HG03064 (cell line): Measurements from ENCODE around the gene HKDC1.
"Not testable (repeated sequence)": the region's sequence is repeated elsewhere in the genome, so short reads cannot be mapped to it uniquely, and the experiment has no call there.

Experiments used
- ATAC-seq: cut with Tn5 transposase; IDR thresholded peaks from one replicate; pipeline ENCODE4 v1.9.1; 2021; ENCODE audit warnings: low read depth; ENCODE audit not compliant: unreplicated experiment

Gene HKDC1

GRCh38 chr10:69276503-69276902 lies 56.4 kb downstream of the HKDC1 start:
- ATAC-seq, result no peak

GRCh38 chr10:69278446-69278963 lies 58.4 kb downstream of the HKDC1 start, which contains the start of gene HK1:
TSS of gene HK1 (plus strand) at chr10:69278496.
- no peak for ATAC-seq

GRCh38 chr10:69279110-69279509 lies 59.0 kb downstream of the HKDC1 start:
- no peak for ATAC-seq

- no peak for ATAC-seq
These were observed 61.6 kb downstream of the HKDC1 start for GRCh38 chr10:69281507-69282413.

- not testable (repeated sequence) for ATAC-seq
These were observed 64.3 kb downstream of the HKDC1 start for GRCh38 chr10:69284402-69284801.

- ATAC-seq, result no peak
These were observed 65.6 kb downstream of the HKDC1 start for GRCh38 chr10:69285699-69286098.

- no peak for ATAC-seq
These were observed 67.0 kb downstream of the HKDC1 start for GRCh38 chr10:69287181-69287580.

GRCh38 chr10:69290993-69291392 lies 70.9 kb downstream of the HKDC1 start:
- no peak for ATAC-seq

- no peak for ATAC-seq
These were observed 72.3 kb downstream of the HKDC1 start for GRCh38 chr10:69292459-69292858.

GRCh38 chr10:69295027-69295636 lies 75.0 kb downstream of the HKDC1 start:
- no peak for ATAC-seq

GRCh38 chr10:69303632-69304051 lies 83.5 kb downstream of the HKDC1 start:
- no peak for ATAC-seq

GRCh38 chr10:69306421-69306820 lies 86.3 kb downstream of the HKDC1 start:
- ATAC-seq, result no peak

- ATAC-seq, result no peak
These were observed 87.3 kb downstream of the HKDC1 start for GRCh38 chr10:69307434-69307833.

- ATAC-seq, result not testable (repeated sequence)
These were observed 88.2 kb downstream of the HKDC1 start for GRCh38 chr10:69308304-69308703.

GRCh38 chr10:69311309-69311708 lies 91.2 kb downstream of the HKDC1 start:
- ATAC-seq, result no peak

GRCh38 chr10:69312528-69312927 lies 92.4 kb downstream of the HKDC1 start:
- ATAC-seq, result no peak

- no peak for ATAC-seq
These were observed 95.0 kb downstream of the HKDC1 start for GRCh38 chr10:69315100-69315542.

GRCh38 chr10:69315610-69316312 lies 95.6 kb downstream of the HKDC1 start:
- no peak for ATAC-seq

GRCh38 chr10:69316313-69317059 lies 96.4 kb downstream of the HKDC1 start:
- no peak for ATAC-seq
